Right lobe of liver (tissue), 6 donors: ENCODE measurements around the gene PC. TPM values are rescaled to one million over a fixed set of nuclear protein-coding genes. Genes with fewer than 3 reads are reported as not detected.

Experiments used
- ATAC-seq, 4 donors: fragments of 200-7000 bp; cut with Tn5 transposase; one replicate each; pipeline ENCODE4 v1.9.1; 2020; ENCODE audit warnings: mild to moderate bottlenecking in 4 of 4, moderate library complexity in 4 of 4
- DNase-seq, 3 donors: peaks; one replicate each; pipeline ENCODE4 v3.0.0-alpha.2; 2020
- H3K27ac ChIP-seq, 3 donors: fragments of 200-600 bp; one replicate each; pipeline ENCODE4 v1.8.0; 2022
- H3K27me3 ChIP-seq, 2 donors: fragments of 200-600 bp; one replicate each; pipeline ENCODE4 v1.8.0; 2022
- H3K36me3 ChIP-seq, 4 donors: fragments of 200-600 bp; sonication (generic) in 1 of 4; one replicate each; pipeline versions ENCODE4 v1.5.1 to v1.8.0; 2017 to 2022; ENCODE audit warnings: control low read depth in 1 of 4
- H3K4me1 ChIP-seq, 4 donors: fragments of 200-600 bp; sonication (generic) in 1 of 4; one replicate each; pipeline versions ENCODE4 v1.5.1 to v1.8.0; 2017 to 2022; ENCODE audit warnings: control low read depth in 1 of 4
- H3K4me3 ChIP-seq, 3 donors: fragments of 200-600 bp; one replicate each; pipeline ENCODE4 v1.8.0; 2022
- H3K9me3 ChIP-seq, 4 donors: fragments of 200-600 bp; sonication (generic) in 1 of 4; one replicate each; pipeline versions ENCODE4 v1.5.1 to v1.8.0; 2017 to 2022; ENCODE audit warnings: control low read depth in 1 of 4
- POLR2A ChIP-seq: fragments of 450-650 bp; IDR thresholded peaks from one replicate; pipeline ENCODE4 v1.6.1; 2017; ENCODE audit warnings: antibody characterized with exemption, mild to moderate bottlenecking
- WGBS: methylation state at CpG from one replicate; pipeline ENCODE4 v1.1.6; 2018; ENCODE audit warnings: low coverage, low lambda C conversion rate; ENCODE audit not compliant: insufficient coverage; ENCODE audit errors: missing lambda C conversion rate; 5-methylcytosine and 5-hydroxymethylcytosine counted together
- intact Hi-C, 2 donors: fragments of 100-400 bp; cut with DNase I; formaldehyde crosslinking; loops; one replicate each; pipeline versions ENCODE4 v1.11.2 to v1.14.1; 2022
- total RNA-seq, 6 experiments: library from RNA; depleted of rRNA in 2 of 6; stranded (reverse); fragments of >200 nt in 2 of 6; fragmentation: NEBNext Ultra II Directional in 3 of 6; extraction: Animal tissue kit (Norgen Biotek cat#: 25700) in 3 of 6; gene quantifications; one replicate each; pipeline versions ENCODE4 v1.1.0 to v1.2.4, GENCODE V29; 2016 to 2023
- TF ChIP-seq, protein P1 (sequence below), 4 donors: fragments of 200-600 bp in 3 of 4; fragments of 450-650 bp in 1 of 4; IDR thresholded peaks; one replicate each; pipeline versions ENCODE4 v1.5.1 to v1.8.0; 2016 to 2022; ENCODE audit warnings: antibody characterized with exemption in 4 of 4, mild to moderate bottlenecking in 2 of 4
- donor health status: DM: no; HTN: yes; CAD: no.
- donor health status: DM: no; HTN: no; CAD: no.
- donor health status: DM: no; HTN: no; CAD: no.
- donor health status: DM: no; HTN: yes; CAD: no.
- donor health status: DM: no; HTN: yes; CAD: no.

Gene PC
- total RNA-seq, 6 experiments from 2014 or later: 265 to 457 (median 317) TPM

GRCh38 chr11:66864172-66864901, 93.8 kb downstream of the PC start:
- Histone ChIP-seq H3K36me3 (peaks cover 0 to 91% (median 32%) of the 10 kb centered on the region in 4 donors), H3K27me3 (no peaks in the 10 kb centered on the region), H3K4me1 (peaks cover 0 to 4% (median 0%) of the 10 kb centered on the region in 4 donors), H3K9me3 (no peaks in the 10 kb centered on the region), H3K27ac (no peak overlapping the region), H3K4me3 (no peak overlapping the region)
- TF ChIP-seq, protein P1, sequence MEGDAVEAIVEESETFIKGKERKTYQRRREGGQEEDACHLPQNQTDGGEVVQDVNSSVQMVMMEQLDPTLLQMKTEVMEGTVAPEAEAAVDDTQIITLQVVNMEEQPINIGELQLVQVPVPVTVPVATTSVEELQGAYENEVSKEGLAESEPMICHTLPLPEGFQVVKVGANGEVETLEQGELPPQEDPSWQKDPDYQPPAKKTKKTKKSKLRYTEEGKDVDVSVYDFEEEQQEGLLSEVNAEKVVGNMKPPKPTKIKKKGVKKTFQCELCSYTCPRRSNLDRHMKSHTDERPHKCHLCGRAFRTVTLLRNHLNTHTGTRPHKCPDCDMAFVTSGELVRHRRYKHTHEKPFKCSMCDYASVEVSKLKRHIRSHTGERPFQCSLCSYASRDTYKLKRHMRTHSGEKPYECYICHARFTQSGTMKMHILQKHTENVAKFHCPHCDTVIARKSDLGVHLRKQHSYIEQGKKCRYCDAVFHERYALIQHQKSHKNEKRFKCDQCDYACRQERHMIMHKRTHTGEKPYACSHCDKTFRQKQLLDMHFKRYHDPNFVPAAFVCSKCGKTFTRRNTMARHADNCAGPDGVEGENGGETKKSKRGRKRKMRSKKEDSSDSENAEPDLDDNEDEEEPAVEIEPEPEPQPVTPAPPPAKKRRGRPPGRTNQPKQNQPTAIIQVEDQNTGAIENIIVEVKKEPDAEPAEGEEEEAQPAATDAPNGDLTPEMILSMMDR (IDR thresholded peaks at IDR 0.05): no peak
- TF ChIP-seq POLR2A: no peak
- DNase-seq: no peak
- intact Hi-C loops: no loop called here
- no peak for ATAC-seq
- 69% methylated on average over 15 of the region's 35 CpGs for WGBS

DNA sequence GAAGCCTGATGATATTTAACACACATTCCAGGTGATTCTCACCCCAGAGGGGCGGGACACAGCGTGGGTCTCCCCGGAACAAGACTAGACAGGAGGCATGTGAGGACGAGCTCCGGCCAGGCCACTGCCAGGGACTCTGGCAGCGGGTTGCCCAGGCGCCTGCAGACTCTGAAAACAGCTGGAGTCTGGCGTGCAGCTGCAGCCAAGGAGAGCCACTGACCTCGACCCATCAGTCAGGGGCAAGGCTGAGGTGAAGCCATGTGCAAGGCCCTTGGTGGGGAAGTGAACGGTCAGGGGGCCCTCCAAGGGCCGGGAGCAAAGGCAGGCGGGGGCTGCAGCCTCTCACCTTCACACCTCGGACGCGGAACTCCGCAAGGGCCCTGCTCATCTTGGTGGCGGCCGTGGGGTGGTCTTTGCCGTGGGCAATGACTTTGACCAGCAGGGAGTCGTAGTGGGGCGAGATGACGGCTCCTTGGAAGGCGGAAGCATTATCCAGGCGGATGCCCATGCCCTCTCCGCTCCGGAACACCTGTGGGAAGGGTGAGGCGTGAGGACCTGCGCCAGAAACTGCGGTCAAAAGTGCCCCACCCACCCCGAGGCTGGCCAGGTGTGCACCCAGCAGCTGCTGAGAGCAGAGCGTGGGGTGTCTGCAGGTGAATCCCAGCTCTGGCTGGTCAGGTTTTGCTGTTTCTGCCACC, 94.6 kb downstream of the PC start:
- 75% methylated on average over 2 of the region's 31 CpGs for WGBS
- no peaks in the 10 kb centered on the region for H3K9me3 ChIP-seq
- intact Hi-C loops: no loop called here
- H3K27me3 ChIP-seq: no peaks in the 10 kb centered on the region
- DNase-seq: no peak
- peaks cover 0 to 5% (median 0%) of the 10 kb centered on the region in 4 donors for H3K4me1 ChIP-seq
- H3K4me3 ChIP-seq: no peak overlapping the region
- no peak overlapping the region for H3K27ac ChIP-seq
- TF ChIP-seq, protein P1 (IDR thresholded peaks at IDR 0.05): no peak
- TF ChIP-seq POLR2A: no peak
- ATAC-seq: no peak
- peaks cover 0 to 83% (median 28%) of the 10 kb centered on the region in 4 donors for H3K36me3 ChIP-seq

DNA sequence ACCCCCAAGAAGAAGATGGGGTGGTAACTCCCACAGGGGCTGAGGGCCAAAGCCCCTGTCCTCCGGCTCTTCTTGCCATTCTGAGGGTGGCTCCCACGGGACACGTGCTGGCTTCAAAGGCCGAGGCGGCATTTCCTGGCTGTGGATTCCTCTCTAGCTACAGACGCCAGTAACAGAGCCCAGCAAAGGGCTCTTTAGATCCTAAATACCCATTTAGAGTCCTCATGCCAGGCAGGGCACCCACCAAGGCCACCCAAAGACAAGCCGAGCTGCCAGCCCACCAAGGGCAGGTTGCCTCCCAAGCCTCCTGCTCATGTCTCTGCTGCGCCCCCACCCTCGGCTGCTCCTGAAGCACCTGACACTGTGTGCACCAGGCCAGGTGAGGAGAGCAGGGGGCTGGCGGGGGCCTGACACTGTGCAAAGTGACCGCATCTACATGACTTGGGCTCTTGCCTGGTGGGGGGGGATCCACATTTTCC, 95.6 kb downstream of the PC start:
- H3K27ac ChIP-seq: no peak overlapping the region
- WGBS: 90% methylated on average over 4 of the region's 11 CpGs
- no peaks in the 10 kb centered on the region for H3K27me3 ChIP-seq
- no peak for DNase-seq
- peaks cover 0 to 75% (median 23%) of the 10 kb centered on the region in 4 donors for H3K36me3 ChIP-seq
- intact Hi-C loops: no loop called here
- ATAC-seq: no peak
- no peaks in the 10 kb centered on the region for H3K9me3 ChIP-seq
- no peak overlapping the region for H3K4me3 ChIP-seq
- no peak for TF ChIP-seq POLR2A
- TF ChIP-seq, protein P1 (IDR thresholded peaks at IDR 0.05): no peak
- peaks cover 0 to 5% (median 0%) of the 10 kb centered on the region in 4 donors for H3K4me1 ChIP-seq

DNA sequence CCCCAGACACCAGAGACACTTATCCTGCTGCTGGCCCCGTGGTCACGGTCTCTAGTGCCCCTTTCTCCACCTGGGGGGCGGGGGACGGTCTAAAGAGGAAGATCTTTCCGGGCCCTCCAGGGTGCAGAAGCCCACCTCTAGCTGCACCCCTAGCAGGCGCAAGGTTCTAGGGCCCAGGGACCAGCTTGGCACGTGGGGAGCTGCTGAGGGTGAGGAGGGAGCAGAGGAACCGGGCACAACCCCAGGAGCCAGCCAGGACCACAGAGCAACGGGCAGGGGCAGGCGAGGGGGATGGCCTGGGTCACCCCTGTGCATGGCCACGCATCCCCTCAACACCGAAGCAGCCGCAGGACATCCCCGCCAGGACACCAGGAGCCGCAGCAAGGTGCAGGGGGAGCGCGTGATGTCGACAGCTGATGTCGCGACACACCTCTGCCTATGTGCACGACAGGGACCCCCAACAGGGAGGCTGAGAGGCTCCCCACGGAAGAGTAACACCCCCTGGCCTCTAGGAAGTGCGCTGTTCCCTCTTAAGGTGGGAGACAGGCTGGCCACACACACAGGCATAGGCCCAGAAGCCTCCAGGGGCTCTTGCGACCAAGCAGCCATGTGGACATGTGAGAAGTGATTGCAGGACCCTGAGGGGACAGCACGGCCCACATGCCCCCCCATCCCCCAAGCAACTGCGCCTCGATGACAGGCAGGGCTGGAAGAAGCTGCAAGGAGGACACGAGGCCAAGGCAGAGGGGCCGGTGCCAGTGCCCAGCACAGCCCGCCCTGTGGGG, 96.2 kb downstream of the PC start:
- H3K4me3 ChIP-seq: no peak overlapping the region
- intact Hi-C loops: no loop called here
- peaks cover 0 to 69% (median 21%) of the 10 kb centered on the region in 4 donors for H3K36me3 ChIP-seq
- TF ChIP-seq POLR2A: no peak
- TF ChIP-seq, protein P1 (IDR thresholded peaks at IDR 0.05): no peak
- H3K4me1 ChIP-seq: peaks cover 0 to 9% (median 0%) of the 10 kb centered on the region in 4 donors
- WGBS: no CpG with 5 or more reads among the region's 30 CpGs
- ATAC-seq: no peak
- DNase-seq: peak in 1 of 3 donors; percentile 55
- no peak overlapping the region for H3K27ac ChIP-seq
- H3K27me3 ChIP-seq: no peaks in the 10 kb centered on the region
- no peaks in the 10 kb centered on the region for H3K9me3 ChIP-seq
